Stimulated activated CD4-positive, alpha-beta T cell treated with anti-CD3 and anti-CD28 coated beads, Interleukin-4, amount 100 ng/mL, for 4 hours (primary cell): Measurements from ENCODE around the gene CDRT15L2.
"Not testable (repeated sequence)": the region's sequence is repeated elsewhere in the genome, so short reads cannot be mapped to it uniquely, and the experiment has no call there.

ENCODE experiments used
- DNase-seq, 2 experiments: peaks; one replicate each; pipeline ENCODE4 v3.0.0-alpha.2; 2020

The CDRT15L2 gene

GRCh38 chr17:20583891-20584577, 4.5 kb downstream of the CDRT15L2 start:
- DNase-seq = not testable (repeated sequence)

GRCh38 chr17:20588744-20589453, 9.4 kb downstream of the CDRT15L2 start:
- DNase-seq = not testable (repeated sequence)

- not testable (repeated sequence) for DNase-seq
Observed at GRCh38 chr17:20589454-20589810, 9.9 kb downstream of the CDRT15L2 start.

DNA sequence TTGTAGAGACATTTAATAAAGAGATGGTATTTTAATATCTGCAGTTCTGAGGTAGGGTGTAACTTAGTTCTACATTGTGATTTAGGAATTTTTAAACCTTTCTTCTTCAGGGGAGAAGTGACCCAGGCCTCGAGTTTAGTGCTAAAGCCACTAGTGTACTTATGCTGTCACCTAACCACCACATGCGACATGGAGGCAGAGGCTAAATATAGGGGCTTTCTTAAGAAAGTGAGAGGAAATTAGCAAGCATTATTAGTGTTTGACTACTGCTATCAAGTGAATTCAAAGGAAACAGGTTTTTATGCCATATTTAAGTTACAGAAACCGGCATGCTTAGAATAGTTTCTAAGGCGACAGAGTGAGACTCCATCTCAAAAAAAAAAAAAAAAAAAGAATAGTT, 11.5 kb downstream of the CDRT15L2 start:
- DNase-seq = not testable (repeated sequence)

GRCh38 chr17:20605568-20605967, 26.0 kb downstream of the CDRT15L2 start:
- DNase-seq = not testable (repeated sequence)

DNA sequence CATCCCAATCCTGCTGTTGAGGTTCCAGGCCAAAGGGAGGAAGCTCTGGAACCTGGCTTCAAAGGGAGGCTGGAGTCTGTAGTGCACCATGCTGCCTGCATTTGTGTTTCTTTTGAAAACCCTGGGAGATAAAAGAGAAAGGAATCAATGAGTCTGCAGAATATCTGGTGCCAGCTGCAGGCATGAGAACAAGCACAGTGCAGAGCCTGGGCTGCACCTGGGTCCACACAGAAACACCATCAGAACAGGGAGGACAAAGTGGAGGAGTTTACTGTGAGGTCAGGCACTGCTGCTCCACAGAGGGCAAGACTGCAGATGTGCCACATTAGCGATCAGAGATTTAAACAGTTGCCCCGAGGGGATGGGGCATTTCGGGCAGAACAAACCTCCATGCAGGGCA, 30.0 kb downstream of the CDRT15L2 start:
- not testable (repeated sequence) for DNase-seq

DNA sequence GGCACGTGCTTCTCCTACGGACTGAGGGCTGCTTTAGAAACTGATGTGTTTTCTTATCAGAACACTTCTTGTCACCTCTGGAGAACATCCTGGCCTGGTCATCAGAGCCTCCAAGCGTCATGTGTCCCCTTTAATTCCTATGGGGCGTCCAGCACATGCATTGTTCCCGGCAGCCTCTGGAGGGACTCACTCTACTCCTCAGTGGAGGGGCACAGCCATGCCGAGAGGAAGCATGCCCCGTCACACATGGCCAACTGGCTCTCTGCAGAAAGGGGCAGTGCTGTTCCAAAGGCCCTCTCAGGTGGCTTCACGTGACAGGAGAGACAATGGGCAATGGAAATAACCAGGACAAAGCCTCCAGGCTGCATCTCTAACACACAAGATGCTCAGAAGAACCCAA, 31.8 kb downstream of the CDRT15L2 start:
- DNase-seq = no peak

DNA sequence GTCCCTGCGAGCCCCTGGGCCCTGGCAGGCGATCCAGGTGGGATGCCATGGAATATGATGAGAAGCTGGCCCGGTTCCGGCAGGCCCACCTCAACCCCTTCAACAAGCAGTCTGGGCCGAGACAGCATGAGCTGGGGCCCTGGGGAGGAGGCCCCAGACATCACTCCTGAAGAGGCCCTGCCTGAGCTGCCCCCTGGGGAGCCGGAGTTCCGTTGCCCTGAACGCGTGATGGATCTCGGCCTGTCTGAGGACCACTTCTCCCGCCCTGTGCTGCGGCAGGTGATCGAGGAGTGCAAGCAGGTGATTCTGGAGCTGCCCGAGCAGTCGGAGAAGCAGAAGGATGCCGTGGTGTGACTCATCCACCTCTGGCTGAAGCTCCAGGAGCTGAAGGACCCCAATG, 33.1 kb downstream of the CDRT15L2 start:
- no peak for DNase-seq

GRCh38 chr17:20613248-20613647, 33.7 kb downstream of the CDRT15L2 start:
- no peak for DNase-seq

DNA sequence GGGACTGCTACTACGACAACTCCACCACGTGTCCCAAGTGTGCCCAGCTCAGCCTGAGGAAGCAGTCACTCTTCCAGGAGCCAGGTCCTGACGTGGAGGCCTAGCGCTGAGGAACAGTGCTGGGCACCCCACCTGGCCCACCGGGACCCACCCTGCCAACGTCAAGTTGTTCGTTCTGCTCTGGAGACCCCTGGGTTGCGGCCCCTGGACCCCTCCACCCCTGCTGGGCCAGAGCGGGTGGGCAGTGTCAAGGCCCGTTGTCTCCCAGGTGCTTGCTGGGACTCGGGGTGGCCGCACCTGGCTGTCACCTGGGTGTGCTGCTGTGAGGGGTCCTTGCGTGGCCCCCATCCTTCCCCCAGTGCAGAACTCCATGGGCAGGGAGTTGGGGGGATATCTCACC, 34.4 kb downstream of the CDRT15L2 start:
- no peak for DNase-seq

DNA sequence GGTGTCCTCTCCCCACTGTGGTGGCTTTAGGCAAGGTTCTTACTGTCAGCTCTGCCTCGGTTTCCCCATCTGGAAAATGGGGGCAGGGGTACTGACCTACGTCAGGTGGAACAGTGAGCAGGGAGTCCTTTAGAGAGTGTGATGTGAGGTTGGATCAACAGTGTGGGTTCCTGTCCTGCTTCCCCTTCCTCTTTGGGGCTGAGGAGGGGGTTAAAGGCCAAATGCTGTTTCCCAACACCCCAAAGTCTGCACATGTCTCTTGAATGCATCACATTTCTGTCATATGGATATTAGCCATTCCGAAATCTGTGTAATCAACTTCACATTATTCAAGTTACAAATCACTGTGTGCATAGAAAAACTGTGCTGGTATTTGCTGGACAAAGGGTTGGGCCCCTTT, 35.9 kb downstream of the CDRT15L2 start:
- not testable (repeated sequence) for DNase-seq
